ENCODE results near the gene COL6A1. TPM values are rescaled to one million over a fixed set of nuclear protein-coding genes. Genes with fewer than 3 reads are reported as not detected.

The COL6A1 gene
- total and polyA plus RNA-seq, 5 donors from 2014 or later = 0.10 to 2.2 (median 0.78) TPM

GRCh38 chr21:45982758-45983648 lies 1.4 kb downstream of the COL6A1 start:
- Histone ChIP-seq H3K27ac (ENCODE audit: insufficient read depth, low read length, poor library complexity, severe bottlenecking) (no peak overlapping the region), H3K4me3 (ENCODE audit: low read depth, low read length) (no peak overlapping the region), H3K36me3 (ENCODE audit: control insufficient read depth, insufficient read depth, low read length) (no peaks in the 10 kb centered on the region), H3K9me3 (ENCODE audit: control insufficient read depth in 2 of 2, low read length in 2 of 2) (no peaks in the 10 kb centered on the region), H3K4me1 (ENCODE audit: control insufficient read depth, insufficient read depth, low read length, poor library complexity, severe bottlenecking) (peaks cover 17% of the 10 kb centered on the region), H3K27me3 (ENCODE audit: control insufficient read depth, insufficient read depth, low read length) (no peaks in the 10 kb centered on the region)
- ATAC-seq (ENCODE audit: low read depth in 2 of 2) (no peak), DNase-seq (no peak)
- H3K9me3 Mint-ChIP-seq = peaks cover 0 to 2% (median 0%) of the 10 kb centered on the region in 7 donors
- H3K4me3 Mint-ChIP-seq = no peak overlapping the region
- no peaks in the 10 kb centered on the region for H3K36me3 Mint-ChIP-seq
- H3K4me1 Mint-ChIP-seq = peaks cover 0 to 8% (median 1%) of the 10 kb centered on the region in 4 donors
- H3K27me3 Mint-ChIP-seq = no peaks in the 10 kb centered on the region
- no peak overlapping the region for H3K27ac Mint-ChIP-seq

- no peak overlapping the region for H3K27ac Mint-ChIP-seq
- H3K4me1 Mint-ChIP-seq = peaks cover 0 to 8% (median 1%) of the 10 kb centered on the region in 4 donors
- Histone ChIP-seq H3K27ac (ENCODE audit: insufficient read depth, low read length, poor library complexity, severe bottlenecking) (no peak overlapping the region), H3K9me3 (ENCODE audit: control insufficient read depth in 2 of 2, low read length in 2 of 2) (no peaks in the 10 kb centered on the region), H3K27me3 (ENCODE audit: control insufficient read depth, insufficient read depth, low read length) (no peaks in the 10 kb centered on the region), H3K4me1 (ENCODE audit: control insufficient read depth, insufficient read depth, low read length, poor library complexity, severe bottlenecking) (peaks cover 17% of the 10 kb centered on the region), H3K36me3 (ENCODE audit: control insufficient read depth, insufficient read depth, low read length) (no peaks in the 10 kb centered on the region), H3K4me3 (ENCODE audit: low read depth, low read length) (no peak overlapping the region)
- DNase-seq (no peak), ATAC-seq (ENCODE audit: low read depth in 2 of 2) (no peak)
- no peak overlapping the region for H3K4me3 Mint-ChIP-seq
- H3K27me3 Mint-ChIP-seq = no peaks in the 10 kb centered on the region
- H3K9me3 Mint-ChIP-seq = peaks cover 0 to 2% (median 0%) of the 10 kb centered on the region in 7 donors
- H3K36me3 Mint-ChIP-seq = no peaks in the 10 kb centered on the region
Measured at GRCh38 chr21:45983649-45983965, 2.0 kb downstream of the COL6A1 start.

DNA sequence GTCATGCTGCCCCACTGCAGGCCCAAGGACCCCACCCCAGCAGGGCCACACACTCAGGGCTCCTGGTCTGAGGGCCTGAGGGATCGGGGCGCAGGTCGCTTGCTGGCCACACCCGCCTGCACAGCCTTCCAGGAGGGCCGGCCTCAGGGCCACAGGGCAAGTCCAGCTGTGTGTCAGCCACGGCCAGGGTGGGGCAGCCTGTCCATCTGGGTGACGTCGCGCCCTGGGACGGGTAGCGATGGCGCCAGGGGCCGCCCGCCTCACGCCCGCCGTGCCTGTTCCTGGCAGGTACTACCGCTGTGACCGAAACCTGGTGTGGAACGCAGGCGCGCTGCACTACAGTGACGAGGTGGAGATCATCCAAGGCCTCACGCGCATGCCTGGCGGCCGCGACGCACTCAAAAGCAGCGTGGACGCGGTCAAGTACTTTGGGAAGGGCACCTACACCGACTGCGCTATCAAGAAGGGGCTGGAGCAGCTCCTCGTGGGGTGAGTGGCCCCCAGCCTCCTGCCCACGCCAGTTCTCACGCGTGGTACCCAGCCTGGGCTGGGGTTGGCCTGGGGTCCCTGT lies 2.5 kb downstream of the COL6A1 start:
- Histone ChIP-seq H3K4me1 (ENCODE audit: control insufficient read depth, insufficient read depth, low read length, poor library complexity, severe bottlenecking) (peaks cover 17% of the 10 kb centered on the region), H3K27me3 (ENCODE audit: control insufficient read depth, insufficient read depth, low read length) (no peaks in the 10 kb centered on the region), H3K36me3 (ENCODE audit: control insufficient read depth, insufficient read depth, low read length) (no peaks in the 10 kb centered on the region), H3K4me3 (ENCODE audit: low read depth, low read length) (no peak overlapping the region), H3K9me3 (ENCODE audit: control insufficient read depth in 2 of 2, low read length in 2 of 2) (no peaks in the 10 kb centered on the region), H3K27ac (ENCODE audit: insufficient read depth, low read length, poor library complexity, severe bottlenecking) (no peak overlapping the region)
- Mint-ChIP-seq H3K4me1 (peaks cover 0 to 8% (median 1%) of the 10 kb centered on the region in 4 donors), H3K4me3 (no peak overlapping the region), H3K9me3 (peaks cover 0 to 2% (median 0%) of the 10 kb centered on the region in 7 donors), H3K27ac (peak overlapping the region in 1 of 3 donors; percentile 76), H3K27me3 (no peaks in the 10 kb centered on the region), H3K36me3 (no peaks in the 10 kb centered on the region)
- no peak for DNase-seq
- ATAC-seq (ENCODE audit: low read depth in 2 of 2) = no peak

GRCh38 chr21:45984584-45985095 lies 3.1 kb downstream of the COL6A1 start:
- Mint-ChIP-seq H3K27ac (peak overlapping the region in 2 of 3 donors; percentile 62 to 92), H3K9me3 (peaks cover 0 to 2% (median 0%) of the 10 kb centered on the region in 7 donors), H3K4me1 (peaks cover 0 to 5% (median 1%) of the 10 kb centered on the region in 4 donors), H3K4me3 (peak overlapping the region in 1 of 4 donors; percentile 38), H3K36me3 (no peaks in the 10 kb centered on the region), H3K27me3 (no peaks in the 10 kb centered on the region)
- H3K4me3 ChIP-seq (ENCODE audit: low read depth, low read length) = no peak overlapping the region
- H3K36me3 ChIP-seq (ENCODE audit: control insufficient read depth, insufficient read depth, low read length) = no peaks in the 10 kb centered on the region
- H3K4me1 ChIP-seq (ENCODE audit: control insufficient read depth, insufficient read depth, low read length, poor library complexity, severe bottlenecking) = peaks cover 17% of the 10 kb centered on the region
- DNase-seq (no peak), ATAC-seq (ENCODE audit: low read depth in 2 of 2) (no peak)
- no peak overlapping the region for H3K27ac ChIP-seq (ENCODE audit: insufficient read depth, low read length, poor library complexity, severe bottlenecking)
- H3K27me3 ChIP-seq (ENCODE audit: control insufficient read depth, insufficient read depth, low read length) = no peaks in the 10 kb centered on the region
- H3K9me3 ChIP-seq (ENCODE audit: control insufficient read depth in 2 of 2, low read length in 2 of 2) = no peaks in the 10 kb centered on the region

GRCh38 chr21:45985471-45986315 lies 4.1 kb downstream of the COL6A1 start:
- Mint-ChIP-seq H3K4me3 (peak overlapping the region in 1 of 4 donors; percentile 38), H3K4me1 (peaks cover 0 to 4% (median 1%) of the 10 kb centered on the region in 4 donors), H3K27ac (no peak overlapping the region), H3K36me3 (no peaks in the 10 kb centered on the region), H3K27me3 (no peaks in the 10 kb centered on the region), H3K9me3 (peaks cover 0 to 2% (median 0%) of the 10 kb centered on the region in 7 donors)
- Histone ChIP-seq H3K36me3 (ENCODE audit: control insufficient read depth, insufficient read depth, low read length) (no peaks in the 10 kb centered on the region), H3K4me3 (ENCODE audit: low read depth, low read length) (no peak overlapping the region), H3K27me3 (ENCODE audit: control insufficient read depth, insufficient read depth, low read length) (no peaks in the 10 kb centered on the region), H3K4me1 (ENCODE audit: control insufficient read depth, insufficient read depth, low read length, poor library complexity, severe bottlenecking) (peaks cover 16% of the 10 kb centered on the region), H3K27ac (ENCODE audit: insufficient read depth, low read length, poor library complexity, severe bottlenecking) (no peak overlapping the region), H3K9me3 (ENCODE audit: control insufficient read depth in 2 of 2, low read length in 2 of 2) (no peaks in the 10 kb centered on the region)
- no peak for DNase-seq
- ATAC-seq (ENCODE audit: low read depth in 2 of 2) = no peak

DNA sequence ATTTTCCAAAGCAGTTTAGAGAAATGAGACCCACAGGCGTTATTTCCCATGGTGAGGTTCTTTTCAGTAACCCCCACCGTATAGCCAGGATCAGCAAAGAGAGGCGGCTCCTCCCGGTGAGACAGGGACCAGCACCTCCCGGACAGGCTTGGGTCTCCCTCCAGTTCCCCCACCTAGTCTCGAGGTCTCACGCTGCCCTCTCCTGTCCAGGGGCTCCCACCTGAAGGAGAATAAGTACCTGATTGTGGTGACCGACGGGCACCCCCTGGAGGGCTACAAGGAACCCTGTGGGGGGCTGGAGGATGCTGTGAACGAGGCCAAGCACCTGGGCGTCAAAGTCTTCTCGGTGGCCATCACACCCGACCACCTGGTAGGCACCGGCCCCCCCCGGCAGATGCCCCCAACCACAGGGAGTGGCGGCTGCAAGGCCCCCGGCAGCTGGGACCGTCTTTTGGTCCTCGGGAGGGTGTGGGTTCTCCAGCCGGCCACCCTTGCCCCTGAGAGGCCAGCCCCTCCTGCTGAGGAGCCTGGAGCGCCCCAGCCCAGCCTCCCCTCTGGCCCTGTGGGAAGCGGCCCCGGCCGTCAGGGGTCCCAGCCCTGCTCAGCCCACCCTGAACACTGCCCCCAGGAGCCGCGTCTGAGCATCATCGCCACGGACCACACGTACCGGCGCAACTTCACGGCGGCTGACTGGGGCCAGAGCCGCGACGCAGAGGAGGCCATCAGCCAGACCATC lies 4.9 kb downstream of the COL6A1 start:
- ATAC-seq (ENCODE audit: low read depth in 2 of 2) = no peak
- Histone ChIP-seq H3K27ac (ENCODE audit: insufficient read depth, low read length, poor library complexity, severe bottlenecking) (no peak overlapping the region), H3K4me1 (ENCODE audit: control insufficient read depth, insufficient read depth, low read length, poor library complexity, severe bottlenecking) (peaks cover 10% of the 10 kb centered on the region), H3K36me3 (ENCODE audit: control insufficient read depth, insufficient read depth, low read length) (no peaks in the 10 kb centered on the region), H3K4me3 (ENCODE audit: low read depth, low read length) (no peak overlapping the region), H3K27me3 (ENCODE audit: control insufficient read depth, insufficient read depth, low read length) (no peaks in the 10 kb centered on the region), H3K9me3 (ENCODE audit: control insufficient read depth in 2 of 2, low read length in 2 of 2) (no peaks in the 10 kb centered on the region)
- Mint-ChIP-seq H3K4me3 (no peak overlapping the region), H3K4me1 (peaks cover 0 to 4% (median 1%) of the 10 kb centered on the region in 4 donors), H3K27me3 (no peaks in the 10 kb centered on the region), H3K27ac (no peak overlapping the region), H3K36me3 (no peaks in the 10 kb centered on the region), H3K9me3 (peaks cover 0 to 2% (median 0%) of the 10 kb centered on the region in 7 donors)
- no peak for DNase-seq
